Right atrium auricular region (tissue), 2 donors: ENCODE measurements around the gene LCK. TPM values are rescaled to one million over a fixed set of nuclear protein-coding genes. Genes with fewer than 3 reads are reported as not detected.

ENCODE experiments used
- DNase-seq: peaks from one replicate; pipeline ENCODE4 v3.0.0-alpha.2; 2019; ENCODE audit warnings: low spot score
- H3K27ac ChIP-seq, 2 donors: fragments of 200-600 bp; sonication (generic); 1 replicate in 1 of 2; 2 replicates in 1 of 2; pipeline ENCODE4 v1.5.1; 2016 to 2019
- H3K27me3 ChIP-seq, 2 donors: fragments of 200-600 bp; sonication (generic); one replicate each; pipeline versions ENCODE4 v1.5.1 to v1.6.0; 2017 to 2019
- H3K36me3 ChIP-seq: fragments of 200-600 bp; sonication (generic); one replicate; pipeline ENCODE4 v1.5.1; 2016
- H3K4me1 ChIP-seq, 2 donors: fragments of 200-600 bp; sonication (generic); one replicate each; pipeline versions ENCODE4 v1.5.1 to v1.6.0; 2017 to 2019
- H3K4me3 ChIP-seq, 2 donors: fragments of 200-600 bp; sonication (generic); 1 replicate in 1 of 2; 2 replicates in 1 of 2; pipeline ENCODE4 v1.5.1; 2017 to 2019; ENCODE audit warnings: mild to moderate bottlenecking in 1 of 2, moderate library complexity in 1 of 2
- H3K9me3 ChIP-seq, 2 donors: fragments of 200-600 bp; sonication (generic); one replicate each; pipeline ENCODE4 v1.5.1; 2019
- total RNA-seq, 2 donors: library from RNA; depleted of rRNA; stranded (reverse); fragments of >200 nt; gene quantifications; one replicate each; pipeline ENCODE4 v1.1.0, GENCODE V29; 2016
- TF ChIP-seq, protein P1 (sequence below), 2 donors: fragments of 200-600 bp; sonication (generic); IDR thresholded peaks; one replicate each; pipeline ENCODE4 v1.5.1; 2019; ENCODE audit warnings: antibody characterized with exemption in 2 of 2

The LCK gene
- total RNA-seq, 2 donors from 2014 or later: 0.74 to 0.98 TPM

- H3K36me3 ChIP-seq: peaks cover 32% of the 10 kb centered on the region
- H3K4me1 ChIP-seq: no peaks in the 10 kb centered on the region
- peaks cover 0 to 4% of the 10 kb centered on the region in 2 donors for H3K9me3 ChIP-seq
- H3K4me3 ChIP-seq: no peak overlapping the region
- TF ChIP-seq, protein P1, sequence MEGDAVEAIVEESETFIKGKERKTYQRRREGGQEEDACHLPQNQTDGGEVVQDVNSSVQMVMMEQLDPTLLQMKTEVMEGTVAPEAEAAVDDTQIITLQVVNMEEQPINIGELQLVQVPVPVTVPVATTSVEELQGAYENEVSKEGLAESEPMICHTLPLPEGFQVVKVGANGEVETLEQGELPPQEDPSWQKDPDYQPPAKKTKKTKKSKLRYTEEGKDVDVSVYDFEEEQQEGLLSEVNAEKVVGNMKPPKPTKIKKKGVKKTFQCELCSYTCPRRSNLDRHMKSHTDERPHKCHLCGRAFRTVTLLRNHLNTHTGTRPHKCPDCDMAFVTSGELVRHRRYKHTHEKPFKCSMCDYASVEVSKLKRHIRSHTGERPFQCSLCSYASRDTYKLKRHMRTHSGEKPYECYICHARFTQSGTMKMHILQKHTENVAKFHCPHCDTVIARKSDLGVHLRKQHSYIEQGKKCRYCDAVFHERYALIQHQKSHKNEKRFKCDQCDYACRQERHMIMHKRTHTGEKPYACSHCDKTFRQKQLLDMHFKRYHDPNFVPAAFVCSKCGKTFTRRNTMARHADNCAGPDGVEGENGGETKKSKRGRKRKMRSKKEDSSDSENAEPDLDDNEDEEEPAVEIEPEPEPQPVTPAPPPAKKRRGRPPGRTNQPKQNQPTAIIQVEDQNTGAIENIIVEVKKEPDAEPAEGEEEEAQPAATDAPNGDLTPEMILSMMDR (IDR thresholded peaks at IDR 0.05): no peak
- DNase-seq: no peak
- H3K27me3 ChIP-seq: no peaks in the 10 kb centered on the region
- H3K27ac ChIP-seq: no peak overlapping the region
Observed at GRCh38 chr1:32303997-32304622, 53.0 kb downstream of the LCK start.

DNA sequence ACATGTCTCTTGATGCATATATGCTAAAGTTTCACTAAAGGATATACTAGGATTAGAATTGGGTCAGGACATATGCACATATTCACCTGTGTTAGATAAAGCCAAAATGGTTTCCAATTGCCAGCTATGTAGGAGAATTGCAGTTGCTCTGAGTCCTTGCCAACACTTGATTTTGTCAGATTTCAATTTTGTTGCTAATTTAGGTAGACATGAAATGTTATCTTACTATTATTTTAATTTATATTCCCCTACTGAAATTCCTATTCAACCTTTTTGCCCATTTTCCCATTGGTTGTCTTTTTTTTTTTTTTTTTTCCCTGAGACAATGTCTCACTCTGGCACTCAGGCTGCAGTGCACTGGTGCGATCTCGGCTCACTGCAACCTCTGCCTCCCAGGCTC lies 54.2 kb downstream of the LCK start:
- H3K27me3 ChIP-seq: no peaks in the 10 kb centered on the region
- TF ChIP-seq, protein P1 (IDR thresholded peaks at IDR 0.05): no peak
- no peaks in the 10 kb centered on the region for H3K4me1 ChIP-seq
- H3K4me3 ChIP-seq: no peak overlapping the region
- H3K9me3 ChIP-seq: peaks cover 0 to 4% of the 10 kb centered on the region in 2 donors
- H3K27ac ChIP-seq: no peak overlapping the region
- no peak for DNase-seq
- H3K36me3 ChIP-seq: peaks cover 32% of the 10 kb centered on the region

GRCh38 chr1:32307324-32307723 lies 56.3 kb downstream of the LCK start:
- H3K27ac ChIP-seq: no peak overlapping the region
- peaks cover 0 to 4% of the 10 kb centered on the region in 2 donors for H3K9me3 ChIP-seq
- H3K4me3 ChIP-seq: no peak overlapping the region
- TF ChIP-seq, protein P1 (IDR thresholded peaks at IDR 0.05): no peak
- no peaks in the 10 kb centered on the region for H3K27me3 ChIP-seq
- DNase-seq: no peak
- H3K4me1 ChIP-seq: no peaks in the 10 kb centered on the region
- peaks cover 32% of the 10 kb centered on the region for H3K36me3 ChIP-seq

- Histone ChIP-seq H3K4me3 (no peak overlapping the region), H3K36me3 (peaks cover 8% of the 10 kb centered on the region), H3K27ac (no peak overlapping the region), H3K27me3 (no peaks in the 10 kb centered on the region), H3K9me3 (peaks cover 0 to 4% of the 10 kb centered on the region in 2 donors), H3K4me1 (no peaks in the 10 kb centered on the region)
- DNase-seq: no peak
- TF ChIP-seq, protein P1 (IDR thresholded peaks at IDR 0.05): no peak
Observed at GRCh38 chr1:32309960-32310359, 58.9 kb downstream of the LCK start.

DNA sequence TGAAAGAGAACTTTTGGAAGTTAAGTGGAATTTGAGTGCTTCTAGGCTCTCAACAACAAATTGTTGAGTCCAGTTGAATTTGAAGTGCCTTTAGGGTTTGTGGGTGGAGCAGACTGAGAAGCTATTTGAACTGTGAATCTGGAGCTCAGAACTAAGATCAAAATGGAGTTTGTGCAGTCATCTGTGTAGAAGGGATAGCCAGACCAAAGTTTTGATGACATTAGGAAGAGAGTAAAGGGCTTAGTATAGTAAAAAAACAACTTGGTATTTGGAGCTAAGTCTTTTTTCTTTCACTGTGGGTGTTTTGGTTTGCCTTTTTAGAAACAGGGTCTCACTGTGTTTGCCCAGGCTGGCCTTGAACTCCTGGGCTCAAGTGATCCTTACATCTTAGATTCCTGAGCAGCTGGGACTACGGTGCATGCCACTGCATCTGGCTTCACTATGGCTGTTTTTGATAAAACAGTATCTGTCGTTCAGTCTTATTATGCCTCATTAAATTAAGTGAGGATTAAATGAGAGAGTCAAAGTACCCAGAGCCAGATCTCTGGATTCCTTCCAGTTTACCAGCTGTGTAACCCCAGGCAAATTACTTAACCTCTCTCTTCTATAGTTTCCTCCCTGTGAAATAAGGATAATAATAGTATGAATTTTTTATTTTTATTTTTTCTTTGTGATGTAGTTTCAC lies 60.8 kb downstream of the LCK start:
- no peak overlapping the region for H3K4me3 ChIP-seq
- no peaks in the 10 kb centered on the region for H3K9me3 ChIP-seq
- peaks cover 0 to 7% of the 10 kb centered on the region in 2 donors for H3K4me1 ChIP-seq
- DNase-seq: no peak
- H3K27me3 ChIP-seq: no peaks in the 10 kb centered on the region
- H3K27ac ChIP-seq: no peak overlapping the region
- TF ChIP-seq, protein P1 (IDR thresholded peaks at IDR 0.05): no peak
- H3K36me3 ChIP-seq: peaks cover under 1% of the 10 kb centered on the region
